D341Med (cell line): Measurements from ENCODE around the gene MAML3.

Experiments used
- DNase-seq: peaks from one replicate; pipeline ENCODE4 v3.0.0; 2012; ENCODE audit warnings: low spot score

Gene MAML3

GRCh38 chr4:140126261-140126660 is 27.7 kb downstream of the MAML3 start:
- no peak for DNase-seq

GRCh38 chr4:140125374-140125773 is 28.6 kb downstream of the MAML3 start:
- DNase-seq, result no peak

GRCh38 chr4:140123666-140124377 is 30.2 kb downstream of the MAML3 start:
- DNase-seq, result no peak

GRCh38 chr4:140122891-140123290 is 31.1 kb downstream of the MAML3 start:
- DNase-seq, result no peak

- DNase-seq, result no peak
Observed at GRCh38 chr4:140121646-140122045, 32.3 kb downstream of the MAML3 start.

- no peak for DNase-seq
Observed at GRCh38 chr4:140118931-140119640, 34.9 kb downstream of the MAML3 start.

- no peak for DNase-seq
Observed at GRCh38 chr4:140117947-140118346, 36.0 kb downstream of the MAML3 start.

- DNase-seq, result no peak
Observed at GRCh38 chr4:140116442-140117104, 37.4 kb downstream of the MAML3 start.

GRCh38 chr4:140115140-140115539 is 38.8 kb downstream of the MAML3 start:
- no peak for DNase-seq

- DNase-seq, result no peak
Observed at GRCh38 chr4:140113653-140114052, 40.3 kb downstream of the MAML3 start.

- no peak for DNase-seq
Observed at GRCh38 chr4:140112576-140112975, 41.4 kb downstream of the MAML3 start.

GRCh38 chr4:140111256-140111655 is 42.7 kb downstream of the MAML3 start:
- no peak for DNase-seq

- DNase-seq, result no peak
Observed at GRCh38 chr4:140110542-140111215, 43.3 kb downstream of the MAML3 start.

GRCh38 chr4:140109737-140110136 is 44.2 kb downstream of the MAML3 start:
- no peak for DNase-seq

GRCh38 chr4:140109292-140109691 is 44.7 kb downstream of the MAML3 start:
- DNase-seq, result no peak

- DNase-seq, result no peak
Observed at GRCh38 chr4:140108713-140109230, 45.2 kb downstream of the MAML3 start.

- no peak for DNase-seq
Observed at GRCh38 chr4:140108243-140108642, 45.7 kb downstream of the MAML3 start.

- no peak for DNase-seq
Observed at GRCh38 chr4:140106289-140106844, 47.6 kb downstream of the MAML3 start.

- DNase-seq, result no peak
Observed at GRCh38 chr4:140105436-140105835, 48.5 kb downstream of the MAML3 start.

GRCh38 chr4:140103676-140104075 is 50.3 kb downstream of the MAML3 start:
- DNase-seq, result no peak

GRCh38 chr4:140102421-140102820 is 51.6 kb downstream of the MAML3 start:
- no peak for DNase-seq

- DNase-seq, result no peak
Observed at GRCh38 chr4:140100771-140101170, 53.2 kb downstream of the MAML3 start.
